Activated CD8-positive, alpha-beta memory T cell treated with anti-CD3 and anti-CD28 coated beads for 24 hours (primary cell): ENCODE measurements around the gene SLC8A3.
"Not testable (repeated sequence)": the region's sequence is repeated elsewhere in the genome, so short reads cannot be mapped to it uniquely, and the experiment has no call there.

Experiments
- DNase-seq: peaks from one replicate; pipeline ENCODE4 v3.0.0-alpha.2; 2020

Gene SLC8A3, protein sequence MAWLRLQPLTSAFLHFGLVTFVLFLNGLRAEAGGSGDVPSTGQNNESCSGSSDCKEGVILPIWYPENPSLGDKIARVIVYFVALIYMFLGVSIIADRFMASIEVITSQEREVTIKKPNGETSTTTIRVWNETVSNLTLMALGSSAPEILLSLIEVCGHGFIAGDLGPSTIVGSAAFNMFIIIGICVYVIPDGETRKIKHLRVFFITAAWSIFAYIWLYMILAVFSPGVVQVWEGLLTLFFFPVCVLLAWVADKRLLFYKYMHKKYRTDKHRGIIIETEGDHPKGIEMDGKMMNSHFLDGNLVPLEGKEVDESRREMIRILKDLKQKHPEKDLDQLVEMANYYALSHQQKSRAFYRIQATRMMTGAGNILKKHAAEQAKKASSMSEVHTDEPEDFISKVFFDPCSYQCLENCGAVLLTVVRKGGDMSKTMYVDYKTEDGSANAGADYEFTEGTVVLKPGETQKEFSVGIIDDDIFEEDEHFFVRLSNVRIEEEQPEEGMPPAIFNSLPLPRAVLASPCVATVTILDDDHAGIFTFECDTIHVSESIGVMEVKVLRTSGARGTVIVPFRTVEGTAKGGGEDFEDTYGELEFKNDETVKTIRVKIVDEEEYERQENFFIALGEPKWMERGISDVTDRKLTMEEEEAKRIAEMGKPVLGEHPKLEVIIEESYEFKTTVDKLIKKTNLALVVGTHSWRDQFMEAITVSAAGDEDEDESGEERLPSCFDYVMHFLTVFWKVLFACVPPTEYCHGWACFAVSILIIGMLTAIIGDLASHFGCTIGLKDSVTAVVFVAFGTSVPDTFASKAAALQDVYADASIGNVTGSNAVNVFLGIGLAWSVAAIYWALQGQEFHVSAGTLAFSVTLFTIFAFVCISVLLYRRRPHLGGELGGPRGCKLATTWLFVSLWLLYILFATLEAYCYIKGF

GRCh38 chr14:70188659-70189455 is at the start of gene SLC8A3:
Gene SLC8A3 (minus strand): TSS chr14:70188951. CDS start chr14:70168422, 20,529 bp downstream.
- peak; percentile 66 for DNase-seq

GRCh38 chr14:70237710-70238109 is 49.0 kb upstream of the SLC8A3 start:
- DNase-seq = no peak

- DNase-seq = no peak
Measured at GRCh38 chr14:70234066-70234950, 45.6 kb upstream of the SLC8A3 start.

DNA sequence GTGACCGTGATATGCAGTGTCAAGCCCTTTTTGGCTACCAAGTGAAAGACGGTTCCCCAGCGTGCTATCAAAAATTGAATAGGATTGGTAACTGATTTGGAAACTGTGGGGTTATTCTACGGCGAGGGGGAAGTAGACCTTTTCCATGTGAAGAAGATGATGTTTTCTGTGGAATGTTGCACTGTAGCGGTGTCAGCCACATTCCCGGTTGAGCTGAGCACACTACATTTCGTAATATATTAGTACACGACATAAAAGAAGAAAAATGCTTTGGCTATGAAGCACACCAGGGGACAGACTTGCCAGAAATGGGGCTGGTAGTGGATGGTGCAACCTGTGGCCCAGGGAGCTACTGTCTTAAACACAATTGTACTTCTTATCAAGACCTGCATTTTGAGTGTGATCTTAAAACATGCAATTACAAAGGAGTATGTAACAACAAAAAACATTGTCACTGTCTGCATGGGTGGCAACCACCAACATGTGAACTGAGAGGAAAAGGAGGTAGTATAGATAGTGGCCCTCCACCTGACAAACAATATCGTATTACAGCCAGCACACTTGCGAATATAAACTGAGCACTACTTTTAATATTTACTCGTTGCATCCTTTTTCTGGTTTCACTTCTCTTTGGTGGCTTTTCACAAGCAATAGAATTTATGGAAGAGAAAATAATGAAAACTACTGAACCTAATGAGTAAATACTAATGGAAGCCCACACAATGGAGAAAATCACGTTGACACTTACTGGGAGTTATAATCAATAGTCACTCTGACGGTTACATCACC is 43.2 kb upstream of the SLC8A3 start:
- DNase-seq = not testable (repeated sequence)

DNA sequence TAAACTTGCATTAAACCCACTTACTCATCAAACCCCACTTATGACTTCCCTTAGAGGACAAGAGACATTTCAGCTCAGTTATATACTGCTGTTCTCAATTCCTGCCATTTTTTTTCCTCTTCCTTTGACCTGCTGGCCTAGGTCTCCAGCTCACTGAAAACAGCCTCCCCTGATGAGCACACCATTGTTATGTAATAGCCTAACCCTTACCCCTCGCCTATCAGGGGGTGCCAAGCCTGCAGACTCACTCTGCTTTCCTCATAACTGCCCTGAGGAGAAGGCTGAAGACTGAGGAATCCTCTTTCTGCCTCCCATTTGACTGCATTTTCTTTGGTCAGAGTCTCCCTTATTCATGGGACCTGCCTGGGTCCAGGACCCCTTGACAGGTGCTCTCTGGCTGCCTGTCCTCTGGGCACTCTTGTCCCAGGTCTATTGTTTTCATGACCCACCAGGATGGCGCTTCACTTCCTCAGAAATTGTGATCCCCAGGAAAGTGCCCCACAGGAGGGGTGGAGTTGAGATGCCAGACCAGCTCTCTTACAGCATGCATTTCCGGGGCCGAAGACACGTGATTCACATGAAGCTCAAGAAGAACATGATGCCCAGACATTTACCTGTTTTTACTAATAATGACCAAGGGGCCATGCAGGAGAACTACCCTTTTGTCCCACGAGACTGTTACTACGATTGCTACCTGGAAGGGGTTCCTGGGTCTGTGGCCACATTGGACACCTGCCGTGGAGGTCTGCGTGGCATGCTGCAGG is 41.3 kb upstream of the SLC8A3 start:
- DNase-seq = not testable (repeated sequence)

DNA sequence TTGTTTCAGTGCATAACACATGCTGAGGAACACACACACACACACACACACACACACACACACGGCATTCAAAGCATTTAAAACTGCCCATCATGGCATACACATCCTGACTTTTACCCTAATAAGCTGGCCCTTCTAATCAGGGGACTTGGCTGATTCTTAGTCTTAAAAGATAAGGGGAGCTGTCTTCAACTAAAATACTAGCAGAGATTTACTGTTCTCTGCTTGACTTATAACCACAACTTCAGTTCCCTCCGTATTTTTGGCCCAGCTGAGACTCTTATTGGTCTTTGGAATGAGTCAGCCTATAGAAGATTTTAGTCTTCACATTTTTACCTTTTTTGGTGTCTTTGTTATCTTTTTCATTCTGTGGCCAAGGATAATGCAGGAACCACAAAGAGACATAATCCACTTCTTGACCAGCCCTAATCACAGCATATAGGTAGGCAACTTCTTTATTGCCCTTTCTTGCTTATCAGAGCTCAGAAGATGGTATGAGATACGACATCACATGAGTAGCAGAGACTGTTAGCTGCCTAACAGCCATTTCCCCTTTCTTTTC is 25.1 kb upstream of the SLC8A3 start:
- no peak for DNase-seq

- no peak for DNase-seq
Measured at GRCh38 chr14:70212752-70213151, 24.0 kb upstream of the SLC8A3 start.

GRCh38 chr14:70208380-70208779 is 19.6 kb upstream of the SLC8A3 start:
- DNase-seq = no peak

DNA sequence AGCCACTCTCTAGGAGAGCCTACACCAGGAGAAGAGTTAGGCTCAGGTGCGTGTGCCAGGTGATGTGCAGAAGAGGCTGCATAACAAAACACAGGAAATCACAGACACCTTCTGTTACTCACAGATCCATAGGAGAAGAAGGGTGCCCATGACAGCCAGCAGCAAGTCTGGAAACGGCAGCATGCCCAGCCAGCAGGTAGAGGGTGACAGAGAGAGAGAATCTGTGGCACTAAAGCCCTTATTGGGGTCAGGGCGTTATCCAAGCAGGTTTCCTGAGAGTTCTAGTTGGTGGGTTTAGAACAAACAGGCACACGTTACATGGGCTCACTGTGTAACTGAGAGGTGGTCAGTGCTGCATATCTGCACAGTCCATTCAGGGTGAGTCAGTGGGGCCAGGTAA is 14.9 kb upstream of the SLC8A3 start:
- DNase-seq = no peak

DNA sequence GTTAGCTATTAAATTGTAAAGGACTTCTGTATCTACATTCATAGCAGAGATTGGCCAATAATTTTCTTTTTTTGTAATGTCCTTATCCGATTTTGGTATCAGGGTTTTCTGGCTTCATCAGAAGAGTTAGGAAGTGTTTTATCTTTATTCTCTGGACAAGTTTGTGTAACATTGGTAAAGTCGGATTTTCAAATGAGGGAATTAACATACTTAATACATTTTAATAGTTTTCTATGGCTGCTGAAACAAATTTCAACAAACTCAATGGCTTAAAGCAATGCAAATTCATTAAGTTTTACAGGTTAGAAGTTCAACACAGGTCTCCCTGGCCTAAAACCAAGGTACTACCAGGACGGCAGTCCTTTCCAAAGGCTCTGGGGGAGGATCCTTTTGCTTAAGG is 13.2 kb upstream of the SLC8A3 start:
- DNase-seq = no peak

- DNase-seq = no peak
Measured at GRCh38 chr14:70193396-70193795, 4.6 kb upstream of the SLC8A3 start.

GRCh38 chr14:70192915-70193314 is 4.2 kb upstream of the SLC8A3 start:
- no peak for DNase-seq

DNA sequence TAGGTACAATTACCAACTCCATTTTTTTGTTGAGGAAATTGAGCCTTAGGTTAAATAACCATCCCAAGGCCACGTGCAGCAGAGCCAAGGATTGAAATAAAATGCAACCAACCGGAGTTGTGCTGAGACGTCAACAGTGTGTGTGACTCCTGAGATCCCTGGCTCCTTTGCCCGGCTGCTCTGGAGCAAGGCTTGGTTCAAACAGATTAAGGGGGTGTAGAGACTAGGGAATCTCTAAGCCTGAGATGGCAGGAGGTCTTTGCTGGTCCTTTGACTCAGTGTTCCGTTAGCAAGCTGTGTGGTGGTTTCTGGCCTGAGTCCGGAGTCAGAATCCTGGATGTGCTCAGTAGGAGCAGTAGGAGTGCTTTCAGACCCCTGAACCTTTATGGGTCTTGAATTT is 1.4 kb upstream of the SLC8A3 start:
- no peak for DNase-seq

DNA sequence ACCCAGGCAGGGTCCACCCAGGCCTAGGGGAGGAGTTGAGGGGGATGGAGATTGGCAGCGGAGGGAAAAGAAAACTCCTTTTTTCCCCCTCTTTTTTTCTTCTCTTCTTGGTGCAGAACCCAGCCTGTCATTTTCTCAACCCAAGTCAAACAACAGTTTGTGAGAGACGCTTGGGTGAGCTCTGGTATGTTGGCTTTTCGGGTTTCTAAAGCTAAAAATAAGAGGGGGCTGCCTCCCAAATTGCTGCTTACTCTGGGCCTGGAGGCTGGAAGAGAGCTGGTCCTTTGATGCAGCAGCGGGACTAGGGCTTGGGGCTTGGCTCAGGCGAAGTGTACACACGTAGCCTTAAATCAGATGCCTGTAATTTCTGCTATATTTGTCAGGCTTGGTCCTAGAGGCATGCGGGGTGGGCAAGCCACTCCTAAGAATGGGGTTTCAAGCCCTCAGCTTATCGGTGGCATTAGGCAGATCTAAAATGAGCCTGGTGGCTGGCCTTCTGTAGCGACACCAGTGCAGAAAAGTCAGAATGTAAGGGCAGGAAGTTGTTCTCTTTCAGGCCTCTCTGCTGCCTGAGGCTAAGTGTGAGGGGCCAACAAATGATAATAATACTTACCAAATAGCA is 816 bp upstream of the SLC8A3 start:
- no peak for DNase-seq

DNA sequence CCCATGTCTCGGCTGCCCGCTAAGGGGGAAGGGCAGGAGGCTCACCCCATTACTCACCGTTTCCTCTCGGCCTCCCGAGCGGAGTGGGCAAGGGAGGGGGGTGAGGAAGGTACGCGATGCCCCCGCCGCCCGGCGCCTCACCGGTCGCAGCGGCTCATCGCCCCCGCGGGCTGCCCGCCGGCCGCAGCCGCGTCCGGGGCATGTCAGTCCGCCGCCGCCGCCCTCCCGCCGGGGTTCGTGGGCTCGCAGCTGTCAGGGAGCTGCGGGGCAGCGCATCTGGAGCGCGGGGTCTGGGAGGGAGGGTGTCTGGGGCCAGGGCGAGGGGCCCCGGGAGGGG is 461 bp downstream of the SLC8A3 start:
- peak; percentile 58 for DNase-seq

GRCh38 chr14:70186900-70187451 is 1.8 kb downstream of the SLC8A3 start:
- DNase-seq = peak; percentile 56

GRCh38 chr14:70183991-70184390 is 4.8 kb downstream of the SLC8A3 start:
- DNase-seq = no peak

DNA sequence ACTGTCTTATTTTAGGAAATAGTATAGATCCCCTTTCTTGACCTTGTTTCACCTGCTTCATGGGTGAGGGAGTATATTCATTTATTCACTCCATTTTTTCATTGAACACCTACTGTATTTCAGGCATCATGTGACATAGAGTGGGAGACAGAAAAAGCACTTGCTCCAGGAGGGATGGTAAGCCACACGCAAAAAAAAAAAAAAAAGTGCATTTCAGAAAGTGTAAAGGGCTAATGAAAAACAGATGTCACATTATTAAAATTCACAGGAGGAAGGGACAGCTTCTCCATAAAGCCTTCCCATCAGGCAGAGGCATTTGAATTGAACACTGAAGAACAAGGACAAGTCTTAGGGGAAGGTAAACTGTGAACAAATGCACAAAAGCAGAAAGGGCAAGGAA is 7.5 kb downstream of the SLC8A3 start:
- DNase-seq = no peak

GRCh38 chr14:70180718-70181117 is 8.0 kb downstream of the SLC8A3 start:
- no peak for DNase-seq
